Measurements from ENCODE around the gene CDC42BPG.

- TF ChIP-seq CTCF (IDR thresholded peaks at IDR 0.05; ENCODE audit: low read length) (no peak), EZH2 (optimal IDR thresholded peaks at IDR 0.05; ENCODE audit: low read depth, low read length) (no peak), EZH2phosphoT487 (IDR thresholded peaks at IDR 0.05; ENCODE audit: low read length) (no peak)
Measured at GRCh38 chr11:64893194-64894069, 49.0 kb upstream of the CDC42BPG start.
